Stomach (tissue), 9 donors: ENCODE results near the gene NRROS. TPM values are rescaled to one million over a fixed set of nuclear protein-coding genes. Genes with fewer than 3 reads are reported as not detected.

ENCODE experiments used
- DNase-seq, 2 donors: peaks; one replicate each; pipeline versions ENCODE4 v3.0.0 to v3.0.0-alpha.2; 2013 to 2019
- H3K27ac ChIP-seq, 5 donors: fragments of 200-600 bp in 4 of 5; sonication (generic) in 4 of 5; one replicate each; pipeline ENCODE4 v1.5.1; 2013 to 2019; ENCODE audit warnings: mild to moderate bottlenecking in 1 of 5, moderate library complexity in 1 of 5
- H3K27me3 ChIP-seq, 3 donors: fragments of 200-600 bp; sonication (generic); one replicate each; pipeline ENCODE4 v1.5.1; 2017 to 2019; ENCODE audit warnings: mixed run types in 1 of 3
- H3K36me3 ChIP-seq, 4 donors: fragments of 200-600 bp; sonication (generic); 1 replicate in 3 of 4; 2 replicates in 1 of 4; pipeline ENCODE4 v1.5.1; 2016 to 2019
- H3K4me1 ChIP-seq, 4 donors: fragments of 200-600 bp; sonication (generic); one replicate each; pipeline ENCODE4 v1.5.1; 2016 to 2019
- H3K4me3 ChIP-seq, 4 donors: fragments of 200-600 bp; sonication (generic) in 3 of 4; one replicate each; pipeline ENCODE4 v1.5.1; 2016 to 2019; ENCODE audit warnings: mild to moderate bottlenecking in 1 of 4
- H3K9me3 ChIP-seq, 4 donors: fragments of 200-600 bp; sonication (generic); one replicate each; pipeline ENCODE4 v1.5.1; 2016 to 2019
- CTCF ChIP-seq, 7 experiments: fragments of 450-650 bp in 4 of 7; fragments of 200-600 bp in 3 of 7; sonication (generic) in 3 of 7; IDR thresholded peaks; one replicate each; pipeline ENCODE4 v1.5.1; 2016 to 2019; ENCODE audit warnings: antibody characterized with exemption in 7 of 7, control low read depth in 2 of 7, mild to moderate bottlenecking in 1 of 7
- EP300 ChIP-seq: sonication (generic); formaldehyde crosslinking; IDR thresholded peaks from one replicate; pipeline ENCODE4 v1.6.1; 2017; ENCODE audit warnings: antibody characterized with exemption
- POLR2A ChIP-seq, 4 donors: fragments of 450-650 bp; IDR thresholded peaks; one replicate each; pipeline ENCODE4 v1.6.1; 2016; ENCODE audit warnings: antibody characterized with exemption in 4 of 4, control low read depth in 2 of 4, mild to moderate bottlenecking in 1 of 4, moderate library complexity in 1 of 4
- POLR2AphosphoS5 ChIP-seq, 3 donors: sonication (generic); formaldehyde crosslinking; IDR thresholded peaks; one replicate each; pipeline ENCODE4 v1.6.1; 2016; ENCODE audit warnings: antibody characterized with exemption in 3 of 3
- WGBS, 5 donors: extraction: QIAGEN DNeasy Blood & Tissue Kit in 3 of 5; methylation state at CpG; one replicate each; pipeline versions ENCODE4 v1.1.5 to v1.1.7; 2013 to 2018; 5-methylcytosine and 5-hydroxymethylcytosine counted together
- intact Hi-C: fragments of 100-400 bp; cut with DNase I; formaldehyde crosslinking; loops from one replicate; pipeline ENCODE4 v1.15.1; 2023; ENCODE audit warnings: low total_unique reads
- polyA plus RNA-seq, 3 donors: library from polyadenylated mRNA; stranded (reverse); fragments of 200-250 nt; gene quantifications; one replicate each; pipeline ENCODE4 v1.2.3, GENCODE V29; 2013
- total RNA-seq, 5 donors: library from RNA; depleted of rRNA; stranded (reverse); fragments of >200 nt; gene quantifications; one replicate each; pipeline versions ENCODE4 v1.1.0 to v1.2.3, GENCODE V29; 2014 to 2016
- donor health status: healthy with polysubstance abuse.
- donor health status: Bipolar disorder and iron deficiency.
- donor health status: healthy.

The NRROS gene
- total and polyA plus RNA-seq, 8 donors: 0.45 to 5.5 (median 1.4) TPM; not detected in 1

- intact Hi-C loops: no loop called here
- DNase-seq: no peak
- no peaks in the 10 kb centered on the region for H3K9me3 ChIP-seq
- TF ChIP-seq POLR2A (IDR thresholded peaks at IDR 0.05): no peak
- no peak for TF ChIP-seq POLR2AphosphoS5 (IDR thresholded peaks at IDR 0.05)
- TF ChIP-seq EP300: no peak
- TF ChIP-seq CTCF (IDR thresholded peaks at IDR 0.05): no peak
- WGBS, 5 donors: 79 to 86% (median 85%) methylated on average over 5 of the region's 5 CpGs
- H3K27me3 ChIP-seq: no peaks in the 10 kb centered on the region
- H3K4me1 ChIP-seq: peaks cover 0 to 11% (median 0%) of the 10 kb centered on the region in 4 donors
- H3K36me3 ChIP-seq: no peaks in the 10 kb centered on the region
- no peak overlapping the region for H3K27ac ChIP-seq
- no peak overlapping the region for H3K4me3 ChIP-seq
Observed at GRCh38 chr3:196695849-196696226, 56.3 kb downstream of the NRROS start.

DNA sequence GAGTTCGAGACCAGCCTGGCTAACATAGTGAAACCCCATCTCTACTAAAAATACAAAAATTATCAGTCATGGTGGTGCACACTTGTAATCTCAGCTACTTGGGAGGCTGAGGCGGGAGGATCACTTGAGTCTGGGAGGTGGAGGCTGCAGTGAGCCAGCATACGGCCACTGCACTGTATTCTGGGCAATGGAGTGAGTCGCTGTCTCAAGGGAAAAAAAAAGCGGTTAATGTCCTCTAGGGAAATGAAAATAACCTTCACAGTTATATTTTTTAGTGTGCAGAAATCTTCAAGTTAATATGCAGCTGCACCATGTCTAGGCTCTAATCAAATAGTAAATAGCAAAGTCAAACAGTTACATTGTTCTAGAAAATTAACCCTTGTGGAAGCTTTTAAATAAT, 57.8 kb downstream of the NRROS start:
- intact Hi-C loops: no loop called here
- Histone ChIP-seq H3K36me3 (no peaks in the 10 kb centered on the region), H3K4me1 (peaks cover 0 to 11% (median 0%) of the 10 kb centered on the region in 4 donors), H3K9me3 (no peaks in the 10 kb centered on the region), H3K27ac (no peak overlapping the region), H3K4me3 (no peak overlapping the region), H3K27me3 (no peaks in the 10 kb centered on the region)
- WGBS, 5 donors: 78 to 83% (median 81%) methylated on average over 5 of the region's 5 CpGs
- DNase-seq: peak in 1 of 2 donors; percentile 5
- TF ChIP-seq POLR2A (IDR thresholded peaks at IDR 0.05) (no peak), POLR2AphosphoS5 (IDR thresholded peaks at IDR 0.05) (no peak), CTCF (IDR thresholded peaks at IDR 0.05) (no peak), EP300 (no peak)

DNA sequence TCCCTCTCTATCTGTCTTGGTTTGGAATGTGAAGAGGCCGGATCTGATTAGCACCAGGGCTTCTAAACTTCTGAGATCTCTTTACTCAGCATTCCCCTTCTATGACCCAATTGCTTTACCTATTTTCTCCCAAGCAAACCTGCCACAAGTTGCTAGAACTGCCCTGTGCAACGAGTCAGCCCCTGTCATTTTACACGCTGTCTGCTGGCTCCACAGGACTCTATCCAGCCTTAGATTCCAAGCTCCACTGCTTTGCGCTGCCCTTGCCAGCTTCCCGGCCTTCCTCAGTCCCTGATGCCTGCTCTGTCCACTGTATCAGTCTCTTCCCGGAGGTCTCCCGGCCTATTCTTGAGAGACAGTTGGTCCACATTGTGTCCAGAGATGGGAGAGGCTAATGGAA, 60.3 kb downstream of the NRROS start:
- Histone ChIP-seq H3K27me3 (no peaks in the 10 kb centered on the region), H3K36me3 (no peaks in the 10 kb centered on the region), H3K9me3 (no peaks in the 10 kb centered on the region), H3K4me1 (no peaks in the 10 kb centered on the region), H3K27ac (no peak overlapping the region), H3K4me3 (no peak overlapping the region)
- intact Hi-C loops: no loop called here
- TF ChIP-seq CTCF (IDR thresholded peaks at IDR 0.05) (no peak), EP300 (no peak), POLR2AphosphoS5 (IDR thresholded peaks at IDR 0.05) (no peak), POLR2A (IDR thresholded peaks at IDR 0.05) (no peak)
- no peak for DNase-seq
- 85 to 90% (median 86%) methylated on average over 7 of the region's 7 CpGs for WGBS, 5 donors

- WGBS, 5 donors: 69 to 81% (median 73%) methylated on average over 4 of the region's 4 CpGs
- Histone ChIP-seq H3K9me3 (no peaks in the 10 kb centered on the region), H3K27ac (no peak overlapping the region), H3K4me1 (no peaks in the 10 kb centered on the region), H3K36me3 (no peaks in the 10 kb centered on the region), H3K27me3 (no peaks in the 10 kb centered on the region), H3K4me3 (no peak overlapping the region)
- TF ChIP-seq POLR2AphosphoS5 (IDR thresholded peaks at IDR 0.05): no peak
- no peak for TF ChIP-seq EP300
- TF ChIP-seq CTCF (IDR thresholded peaks at IDR 0.05): no peak
- no peak for TF ChIP-seq POLR2A (IDR thresholded peaks at IDR 0.05)
- intact Hi-C loops: no loop called here
- no peak for DNase-seq
Observed at GRCh38 chr3:196700801-196701200, 61.3 kb downstream of the NRROS start.
